Keratinocyte (primary cell): ENCODE data around the gene PICALM. TPM values are rescaled to one million over a fixed set of nuclear protein-coding genes. Genes with fewer than 3 reads are reported as not detected.

Experiments used
- DNase-seq: peaks from one replicate; pipeline ENCODE4 v3.0.0-alpha.2; 2011; ENCODE audit warnings: low read depth, missing footprints, low spot score
- FAIRE-seq: peaks from 2 replicates; lab custom pipeline; 2011; peaks lifted over from hg19 to GRCh38; lab: Jason Lieb, UNC
- H2AFZ ChIP-seq: 2 replicates; pipeline ENCODE4 v1.6.0; 2012; ENCODE audit warnings: low read length, control low read depth, inconsistent platforms; ENCODE audit not compliant: control insufficient read depth
- H3K27ac ChIP-seq: 2 replicates; pipeline ENCODE4 v1.5.1; 2011; ENCODE audit warnings: low read length; ENCODE audit not compliant: control insufficient read depth, insufficient read depth
- H3K27me3 ChIP-seq: 3 replicates; pipeline ENCODE4 v1.6.0; 2011; ENCODE audit warnings: low read length; ENCODE audit not compliant: control insufficient read depth, insufficient read depth; ENCODE audit errors: extremely low read depth
- H3K36me3 ChIP-seq, 2 experiments: 2 replicates in 1 of 2; 3 replicates in 1 of 2; pipeline ENCODE4 v1.5.1; 2011; ENCODE audit warnings: low read length in 2 of 2, mild to moderate bottlenecking in 1 of 2; ENCODE audit not compliant: control insufficient read depth in 2 of 2, insufficient read depth in 2 of 2; ENCODE audit errors: extremely low read depth in 1 of 2
- H3K4me1 ChIP-seq: 3 replicates; pipeline ENCODE4 v1.5.1; 2011; ENCODE audit warnings: low read length; ENCODE audit not compliant: control insufficient read depth, insufficient read depth; ENCODE audit errors: extremely low read depth
- H3K4me2 ChIP-seq: 3 replicates; pipeline ENCODE4 v1.6.0; 2011; ENCODE audit warnings: low read depth, low read length; ENCODE audit not compliant: control insufficient read depth, insufficient read depth; ENCODE audit errors: extremely low read depth
- H3K4me3 ChIP-seq, 3 experiments: fragments of 200-600 bp in 1 of 3; sonication (generic) in 1 of 3; 2 replicates in 2 of 3; 3 replicates in 1 of 3; pipeline ENCODE4 v1.5.1; 2011 to 2016; ENCODE audit warnings: low read length in 3 of 3, mild to moderate bottlenecking in 3 of 3, control low read depth in 2 of 3, inconsistent platforms in 1 of 3, low read depth in 1 of 3, mixed read lengths in 1 of 3, mixed run types in 1 of 3, moderate library complexity in 1 of 3; ENCODE audit not compliant: control insufficient read depth in 2 of 3, insufficient read depth in 2 of 3; ENCODE audit errors: extremely low read depth in 1 of 3
- H3K79me2 ChIP-seq: 2 replicates; pipeline ENCODE4 v1.6.0; 2012; ENCODE audit warnings: low read length; ENCODE audit not compliant: control insufficient read depth, insufficient read depth
- H3K9ac ChIP-seq: 3 replicates; pipeline ENCODE4 v1.6.0; 2011; ENCODE audit warnings: low read length; ENCODE audit not compliant: control insufficient read depth, insufficient read depth; ENCODE audit errors: extremely low read depth
- H3K9me1 ChIP-seq: 3 replicates; pipeline ENCODE4 v1.6.0; 2011; ENCODE audit warnings: low read length; ENCODE audit not compliant: control insufficient read depth, insufficient read depth; ENCODE audit errors: extremely low read depth
- H3K9me3 ChIP-seq: 2 replicates; pipeline ENCODE4 v1.5.1; 2012; ENCODE audit warnings: low read depth, low read length; ENCODE audit not compliant: control insufficient read depth
- H4K20me1 ChIP-seq: 3 replicates; pipeline ENCODE4 v1.6.0; 2011; ENCODE audit warnings: low read length; ENCODE audit not compliant: control insufficient read depth, insufficient read depth; ENCODE audit errors: extremely low read depth
- CTCF ChIP-seq, 3 experiments: IDR thresholded peaks in 1 of 3; conservative IDR thresholded peaks in 1 of 3; optimal IDR thresholded peaks in 1 of 3; 2 replicates in 2 of 3; 3 replicates in 1 of 3; pipeline versions ENCODE3 to v1.5.1; 2011; ENCODE audit warnings: low read length in 3 of 3, mild to moderate bottlenecking in 3 of 3, moderate library complexity in 2 of 3, control low read depth in 1 of 3, inconsistent platforms in 1 of 3; ENCODE audit not compliant: insufficient read depth in 2 of 3; ENCODE audit errors: extremely low read depth in 1 of 3
- EZH2 ChIP-seq: IDR thresholded peaks from one replicate; pipeline ENCODE4 v1.6.1; 2012; ENCODE audit warnings: inconsistent platforms, mild to moderate bottlenecking, low read length, moderate library complexity
- dilution Hi-C: fragments of 300-500 bp; cut with MboI; formaldehyde crosslinking; loops from one replicate; pipeline ENCODE4 v1.7.0; 2020; ENCODE audit warnings: low sequenced_read_pairs; ENCODE audit not compliant: extremely low pct_ligation_motif_present
- polyA plus RNA-seq, 5 experiments: library from polyadenylated mRNA; depleted of rRNA in 3 of 5; stranded (reverse) in 3 of 5; stranded (forward) in 1 of 5; unstranded in 1 of 5; fragments of >200 nt; gene quantifications; 1 replicate in 1 of 5; 2 replicates in 3 of 5; 3 replicates in 1 of 5; pipeline versions ENCODE4 v1.2.1 to v1.2.3, GENCODE V29; 2011 to 2012; ENCODE audit warnings: missing spikeins in 2 of 5, low read depth in 1 of 5, low replicate concordance in 1 of 5

Gene PICALM
- polyA plus RNA-seq, 1 donor (not counting 4 experiments of a cell fraction or from before 2014, with no cell fraction given), result 293 TPM

- no peak overlapping the region for H2AFZ ChIP-seq
- no peaks in the 10 kb centered on the region for H3K36me3 ChIP-seq
- H3K27me3 ChIP-seq, result no peaks in the 10 kb centered on the region
- H3K9me1 ChIP-seq, result no peaks in the 10 kb centered on the region
- no peaks in the 10 kb centered on the region for H3K9me3 ChIP-seq
- no peak for TF ChIP-seq EZH2
- H4K20me1 ChIP-seq, result no peaks in the 10 kb centered on the region
- no peak overlapping the region for H3K4me3 ChIP-seq
- H3K9ac ChIP-seq, result no peak overlapping the region
- DNase-seq (no peak), FAIRE-seq (no peak)
- no peaks in the 10 kb centered on the region for H3K4me1 ChIP-seq
- H3K4me2 ChIP-seq, result no peak overlapping the region
- H3K27ac ChIP-seq, result no peak overlapping the region
- dilution Hi-C loops, result no loop called here
- no peaks in the 10 kb centered on the region for H3K79me2 ChIP-seq
Measured at GRCh38 chr11:85935751-85936150, 133.1 kb downstream of the PICALM start.

- peak overlapping the region; percentile 20 for H2AFZ ChIP-seq
- no peak overlapping the region for H3K4me2 ChIP-seq
- H3K4me1 ChIP-seq, result no peaks in the 10 kb centered on the region
- TF ChIP-seq CTCF (optimal IDR thresholded peaks at IDR 0.05 in 1 of 3, IDR thresholded peaks at IDR 0.05 in 1 of 3, conservative IDR thresholded peaks at IDR 0.05 in 1 of 3; ENCODE audit: extremely low read depth in 1 of 3, insufficient read depth in 2 of 3, low read length in 3 of 3) (no peak), EZH2 (peak; percentile 35)
- no peaks in the 10 kb centered on the region for H3K9me3 ChIP-seq
- dilution Hi-C loops, result no loop called here
- no peaks in the 10 kb centered on the region for H4K20me1 ChIP-seq
- no peak for DNase-seq
- no peak overlapping the region for H3K27ac ChIP-seq
- no peak for FAIRE-seq
- H3K9me1 ChIP-seq, result no peaks in the 10 kb centered on the region
- no peaks in the 10 kb centered on the region for H3K79me2 ChIP-seq
- H3K4me3 ChIP-seq, result no peak overlapping the region
- no peak overlapping the region for H3K9ac ChIP-seq
- no peaks in the 10 kb centered on the region for H3K27me3 ChIP-seq
- no peaks in the 10 kb centered on the region for H3K36me3 ChIP-seq
Measured at GRCh38 chr11:85934596-85935169, 134.2 kb downstream of the PICALM start.

DNA sequence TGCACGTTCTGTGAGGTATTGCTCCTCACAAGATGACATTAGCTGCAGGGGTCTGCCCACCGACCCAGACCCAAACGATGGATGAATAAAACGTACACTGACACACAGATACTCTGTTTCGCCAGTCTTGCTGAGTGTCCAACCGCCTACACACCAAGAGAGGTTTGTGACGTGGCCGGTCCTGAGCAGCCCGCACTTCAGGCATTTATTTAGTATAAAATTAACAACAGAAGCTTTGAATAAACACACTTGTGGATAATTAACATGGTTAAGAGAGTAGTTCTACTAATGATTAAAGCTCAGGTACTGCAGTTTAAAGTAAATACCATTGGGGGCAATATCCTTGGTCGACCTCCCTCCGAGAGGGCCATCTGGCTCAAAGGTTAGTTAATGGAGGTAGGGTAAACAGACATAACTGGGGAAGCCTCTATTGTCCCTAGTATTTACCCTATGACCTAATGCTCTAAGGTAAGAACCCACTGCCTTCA lies 138.0 kb downstream of the PICALM start:
- no peak for FAIRE-seq

More for the DNA sequence above, 138.0 kb downstream of the PICALM start:
- dilution Hi-C loops, result no loop called here
- Histone ChIP-seq H3K9me1 (no peaks in the 10 kb centered on the region), H3K36me3 (no peaks in the 10 kb centered on the region), H3K27me3 (no peaks in the 10 kb centered on the region), H3K27ac (no peak overlapping the region), H3K4me1 (no peaks in the 10 kb centered on the region), H3K79me2 (no peaks in the 10 kb centered on the region), H4K20me1 (no peaks in the 10 kb centered on the region), H3K4me3 (no peak overlapping the region), H3K9me3 (no peaks in the 10 kb centered on the region), H3K9ac (no peak overlapping the region), H3K4me2 (no peak overlapping the region), H2AFZ (no peak overlapping the region)
- no peak for DNase-seq
- TF ChIP-seq EZH2 (no peak), CTCF (optimal IDR thresholded peaks at IDR 0.05 in 1 of 3, IDR thresholded peaks at IDR 0.05 in 1 of 3, conservative IDR thresholded peaks at IDR 0.05 in 1 of 3; ENCODE audit: extremely low read depth in 1 of 3, insufficient read depth in 2 of 3, low read length in 3 of 3) (no peak)
